H1 (cell line): ENCODE results near the gene PCDHGB6.
"Not testable (repeated sequence)": the region's sequence is repeated elsewhere in the genome, so short reads cannot be mapped to it uniquely, and the experiment has no call there.

Experiments
- EZH2 ChIP-seq: fragments of 200-600 bp; sonication (generic); IDR thresholded peaks from 2 replicates; pipeline ENCODE4 v1.7.1; 2012; ENCODE audit warnings: low read depth, mild to moderate bottlenecking, moderate library complexity, low read length, inconsistent platforms; ENCODE audit not compliant: severe bottlenecking
- GABPA ChIP-seq: IDR thresholded peaks from 2 replicates; pipeline ENCODE4 v1.6.1; 2011; ENCODE audit warnings: mild to moderate bottlenecking, low read length, moderate library complexity, borderline replicate concordance; ENCODE audit not compliant: insufficient read depth
- KDM1A ChIP-seq: fragments of 200-600, 300-600 bp; sonication (generic); IDR thresholded peaks from 2 replicates; pipeline ENCODE4 v1.7.1; 2016; ENCODE audit warnings: mild to moderate bottlenecking, low read length, borderline replicate concordance
- MAFK ChIP-seq: IDR thresholded peaks from 2 replicates; pipeline ENCODE4 v1.6.1; 2012; ENCODE audit warnings: low read depth, mild to moderate bottlenecking, improper control_type of control experiment, low read length
- POLR2A ChIP-seq, 2 experiments: IDR thresholded peaks; 1 replicate in 1 of 2; 2 replicates in 1 of 2; pipeline ENCODE4 v1.6.1; 2011; ENCODE audit warnings: low read depth in 2 of 2, low read length in 2 of 2, mild to moderate bottlenecking in 2 of 2; ENCODE audit errors: control extremely low read depth in 1 of 2
- POLR2AphosphoS5 ChIP-seq: IDR thresholded peaks from 2 replicates; pipeline ENCODE4 v1.6.1; 2011; ENCODE audit warnings: low read depth, low read length
- POU5F1 ChIP-seq: IDR thresholded peaks from 2 replicates; pipeline ENCODE4 v1.6.1; 2011; ENCODE audit warnings: low read depth, mild to moderate bottlenecking, low read length, moderate library complexity
- RAD21 ChIP-seq, 2 experiments: IDR thresholded peaks in 1 of 2; conservative IDR thresholded peaks in 1 of 2; 2 replicates each; pipeline ENCODE4 v1.6.1; 2011; ENCODE audit warnings: low read depth in 2 of 2, low read length in 2 of 2, improper control_type of control experiment in 1 of 2, inconsistent platforms in 1 of 2, mild to moderate bottlenecking in 1 of 2, moderate library complexity in 1 of 2
- RFX5 ChIP-seq: IDR thresholded peaks from 2 replicates; pipeline ENCODE4 v1.6.1; 2011; ENCODE audit warnings: low read depth, low read length, improper control_type of control experiment, borderline replicate concordance
- SP1 ChIP-seq: IDR thresholded peaks from 2 replicates; pipeline ENCODE4 v1.6.1; 2011; ENCODE audit warnings: low read depth, low read length
- TF ChIP-seq, protein P1 (sequence below), 3 experiments: IDR thresholded peaks; 1 replicate in 2 of 3; 2 replicates in 1 of 3; pipeline versions ENCODE4 v1.5.1 to v1.6.1; 2011; ENCODE audit warnings: low read length in 3 of 3, mild to moderate bottlenecking in 3 of 3, inconsistent platforms in 2 of 3, low read depth in 1 of 3, moderate library complexity in 1 of 3; ENCODE audit not compliant: insufficient read depth in 1 of 3; ENCODE audit errors: control extremely low read depth in 1 of 3
- TF ChIP-seq, protein P2 (sequence below): IDR thresholded peaks from 2 replicates; pipeline ENCODE4 v1.6.1; 2012; ENCODE audit warnings: inconsistent platforms

GRCh38 chr5:141394401-141395187, 13.2 kb upstream of the PCDHGB6 start:
- not testable (repeated sequence) for TF ChIP-seq POLR2A (IDR thresholded peaks at IDR 0.05; ENCODE audit: control extremely low read depth in 1 of 2, low read depth in 2 of 2, low read length in 2 of 2); POLR2AphosphoS5; EZH2; GABPA; POU5F1; SP1; RAD21 (IDR thresholded peaks at IDR 0.05 in 1 of 2, conservative IDR thresholded peaks at IDR 0.05 in 1 of 2; ENCODE audit: low read depth in 2 of 2, low read length in 2 of 2); RFX5; KDM1A; MAFK
- TF ChIP-seq, protein P1, sequence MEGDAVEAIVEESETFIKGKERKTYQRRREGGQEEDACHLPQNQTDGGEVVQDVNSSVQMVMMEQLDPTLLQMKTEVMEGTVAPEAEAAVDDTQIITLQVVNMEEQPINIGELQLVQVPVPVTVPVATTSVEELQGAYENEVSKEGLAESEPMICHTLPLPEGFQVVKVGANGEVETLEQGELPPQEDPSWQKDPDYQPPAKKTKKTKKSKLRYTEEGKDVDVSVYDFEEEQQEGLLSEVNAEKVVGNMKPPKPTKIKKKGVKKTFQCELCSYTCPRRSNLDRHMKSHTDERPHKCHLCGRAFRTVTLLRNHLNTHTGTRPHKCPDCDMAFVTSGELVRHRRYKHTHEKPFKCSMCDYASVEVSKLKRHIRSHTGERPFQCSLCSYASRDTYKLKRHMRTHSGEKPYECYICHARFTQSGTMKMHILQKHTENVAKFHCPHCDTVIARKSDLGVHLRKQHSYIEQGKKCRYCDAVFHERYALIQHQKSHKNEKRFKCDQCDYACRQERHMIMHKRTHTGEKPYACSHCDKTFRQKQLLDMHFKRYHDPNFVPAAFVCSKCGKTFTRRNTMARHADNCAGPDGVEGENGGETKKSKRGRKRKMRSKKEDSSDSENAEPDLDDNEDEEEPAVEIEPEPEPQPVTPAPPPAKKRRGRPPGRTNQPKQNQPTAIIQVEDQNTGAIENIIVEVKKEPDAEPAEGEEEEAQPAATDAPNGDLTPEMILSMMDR (IDR thresholded peaks at IDR 0.05; ENCODE audit: control extremely low read depth in 1 of 3, insufficient read depth in 1 of 3, low read depth in 1 of 3, low read length in 3 of 3) = not testable (repeated sequence)
- TF ChIP-seq, protein P2, sequence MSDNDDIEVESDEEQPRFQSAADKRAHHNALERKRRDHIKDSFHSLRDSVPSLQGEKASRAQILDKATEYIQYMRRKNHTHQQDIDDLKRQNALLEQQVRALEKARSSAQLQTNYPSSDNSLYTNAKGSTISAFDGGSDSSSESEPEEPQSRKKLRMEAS = not testable (repeated sequence)
